ENCODE data around the gene GGA3.

Gene GGA3

GRCh38 chr17:75244133-75244866 lies 17.1 kb downstream of the GGA3 start:
- H3K4me3 ChIP-seq (ENCODE audit: low read depth, low read length), result no peak overlapping the region
- H3K79me2 ChIP-seq (ENCODE audit: control insufficient read depth, insufficient read depth, low read length, unreplicated experiment), result peaks cover 14% of the 10 kb centered on the region
- H3K27ac ChIP-seq (ENCODE audit: low read depth, low read length), result no peak overlapping the region
- peaks cover 12% of the 10 kb centered on the region; the same call in 1 of the 2 replicates for H3K36me3 ChIP-seq (ENCODE audit: insufficient read depth, low read length)
- H3K27me3 ChIP-seq (ENCODE audit: insufficient read depth, low read length), result no peaks in the 10 kb centered on the region
- H2AFZ ChIP-seq (ENCODE audit: low read length, unreplicated experiment), result no peak overlapping the region
- peaks cover 26% of the 10 kb centered on the region for H3K4me1 ChIP-seq (ENCODE audit: control insufficient read depth, insufficient read depth, low read length, unreplicated experiment)

GRCh38 chr17:75242461-75243042 lies 18.9 kb downstream of the GGA3 start:
- H3K27me3 ChIP-seq (ENCODE audit: insufficient read depth, low read length), result no peaks in the 10 kb centered on the region
- H3K4me1 ChIP-seq (ENCODE audit: control insufficient read depth, insufficient read depth, low read length, unreplicated experiment), result peaks cover 26% of the 10 kb centered on the region
- peaks cover 24% of the 10 kb centered on the region; the same call in 1 of the 2 replicates for H3K36me3 ChIP-seq (ENCODE audit: insufficient read depth, low read length)
- H3K79me2 ChIP-seq (ENCODE audit: control insufficient read depth, insufficient read depth, low read length, unreplicated experiment), result peaks cover 5% of the 10 kb centered on the region
- H3K27ac ChIP-seq (ENCODE audit: low read depth, low read length), result peak overlapping the region; percentile 90
- no peak overlapping the region for H2AFZ ChIP-seq (ENCODE audit: low read length, unreplicated experiment)
- no peak overlapping the region for H3K4me3 ChIP-seq (ENCODE audit: low read depth, low read length)

- Histone ChIP-seq H3K4me3 (ENCODE audit: low read depth, low read length) (peak overlapping the region; percentile 32; the same call in 1 of the 2 replicates), H3K27me3 (ENCODE audit: insufficient read depth, low read length) (no peaks in the 10 kb centered on the region), H3K4me1 (ENCODE audit: control insufficient read depth, insufficient read depth, low read length, unreplicated experiment) (peaks cover 26% of the 10 kb centered on the region), H2AFZ (ENCODE audit: low read length, unreplicated experiment) (no peak overlapping the region), H3K36me3 (ENCODE audit: insufficient read depth, low read length) (peaks cover 24% of the 10 kb centered on the region; the same call in 1 of the 2 replicates), H3K27ac (ENCODE audit: low read depth, low read length) (peak overlapping the region; percentile 90), H3K79me2 (ENCODE audit: control insufficient read depth, insufficient read depth, low read length, unreplicated experiment) (peaks cover 3% of the 10 kb centered on the region)
Observed at GRCh38 chr17:75241996-75242460, 19.4 kb downstream of the GGA3 start.

GRCh38 chr17:75241502-75241901 lies 19.9 kb downstream of the GGA3 start:
- Histone ChIP-seq H3K4me3 (ENCODE audit: low read depth, low read length) (peak overlapping the region; percentile 32; the same call in 1 of the 2 replicates), H3K36me3 (ENCODE audit: insufficient read depth, low read length) (peaks cover 24% of the 10 kb centered on the region; the same call in 1 of the 2 replicates), H3K27ac (ENCODE audit: low read depth, low read length) (peak overlapping the region; percentile 90)

GRCh38 chr17:75241143-75241430 lies 20.3 kb downstream of the GGA3 start:
- Histone ChIP-seq H3K27me3 (ENCODE audit: insufficient read depth, low read length) (no peaks in the 10 kb centered on the region), H3K27ac (ENCODE audit: low read depth, low read length) (peak overlapping the region; percentile 90), H3K4me1 (ENCODE audit: control insufficient read depth, insufficient read depth, low read length, unreplicated experiment) (peaks cover 26% of the 10 kb centered on the region), H2AFZ (ENCODE audit: low read length, unreplicated experiment) (no peak overlapping the region), H3K79me2 (ENCODE audit: control insufficient read depth, insufficient read depth, low read length, unreplicated experiment) (no peaks in the 10 kb centered on the region), H3K36me3 (ENCODE audit: insufficient read depth, low read length) (peaks cover 24% of the 10 kb centered on the region; the same call in 1 of the 2 replicates), H3K4me3 (ENCODE audit: low read depth, low read length) (peak overlapping the region; percentile 32; the same call in 1 of the 2 replicates)

More at GRCh38 chr17:75241502-75241901, 19.9 kb downstream of the GGA3 start:
- peaks cover under 1% of the 10 kb centered on the region for H3K79me2 ChIP-seq (ENCODE audit: control insufficient read depth, insufficient read depth, low read length, unreplicated experiment)
- H2AFZ ChIP-seq (ENCODE audit: low read length, unreplicated experiment), result no peak overlapping the region
- H3K27me3 ChIP-seq (ENCODE audit: insufficient read depth, low read length), result no peaks in the 10 kb centered on the region
- H3K4me1 ChIP-seq (ENCODE audit: control insufficient read depth, insufficient read depth, low read length, unreplicated experiment), result peaks cover 26% of the 10 kb centered on the region

GRCh38 chr17:75240394-75241142 lies 20.8 kb downstream of the GGA3 start:
- peak overlapping the region; percentile 90; the same call in 1 of the 2 replicates for H3K27ac ChIP-seq (ENCODE audit: low read depth, low read length)
- H3K27me3 ChIP-seq (ENCODE audit: insufficient read depth, low read length), result no peaks in the 10 kb centered on the region
- H2AFZ ChIP-seq (ENCODE audit: low read length, unreplicated experiment), result no peak overlapping the region
- no peak overlapping the region for H3K4me3 ChIP-seq (ENCODE audit: low read depth, low read length)
- peaks cover 25% of the 10 kb centered on the region; the same call in 1 of the 2 replicates for H3K36me3 ChIP-seq (ENCODE audit: insufficient read depth, low read length)
- no peaks in the 10 kb centered on the region for H3K79me2 ChIP-seq (ENCODE audit: control insufficient read depth, insufficient read depth, low read length, unreplicated experiment)
- H3K4me1 ChIP-seq (ENCODE audit: control insufficient read depth, insufficient read depth, low read length, unreplicated experiment), result peaks cover 26% of the 10 kb centered on the region

GRCh38 chr17:75239778-75240393 lies 21.5 kb downstream of the GGA3 start:
- H3K27ac ChIP-seq (ENCODE audit: low read depth, low read length), result no peak overlapping the region

GRCh38 chr17:75239214-75239613 lies 22.2 kb downstream of the GGA3 start:
- no peak overlapping the region for H3K4me3 ChIP-seq (ENCODE audit: low read depth, low read length)
- no peaks in the 10 kb centered on the region for H3K79me2 ChIP-seq (ENCODE audit: control insufficient read depth, insufficient read depth, low read length, unreplicated experiment)
- no peak overlapping the region for H3K27ac ChIP-seq (ENCODE audit: low read depth, low read length)
- H3K36me3 ChIP-seq (ENCODE audit: insufficient read depth, low read length), result peaks cover 33% of the 10 kb centered on the region; the same call in 1 of the 2 replicates
- H3K27me3 ChIP-seq (ENCODE audit: insufficient read depth, low read length), result no peaks in the 10 kb centered on the region
- H3K4me1 ChIP-seq (ENCODE audit: control insufficient read depth, insufficient read depth, low read length, unreplicated experiment), result peaks cover 26% of the 10 kb centered on the region
- no peak overlapping the region for H2AFZ ChIP-seq (ENCODE audit: low read length, unreplicated experiment)

More at GRCh38 chr17:75239778-75240393, 21.5 kb downstream of the GGA3 start:
- Histone ChIP-seq H3K36me3 (ENCODE audit: insufficient read depth, low read length) (peaks cover 29% of the 10 kb centered on the region; the same call in 1 of the 2 replicates), H3K4me3 (ENCODE audit: low read depth, low read length) (no peak overlapping the region), H3K4me1 (ENCODE audit: control insufficient read depth, insufficient read depth, low read length, unreplicated experiment) (peaks cover 26% of the 10 kb centered on the region), H3K27me3 (ENCODE audit: insufficient read depth, low read length) (no peaks in the 10 kb centered on the region), H3K79me2 (ENCODE audit: control insufficient read depth, insufficient read depth, low read length, unreplicated experiment) (no peaks in the 10 kb centered on the region), H2AFZ (ENCODE audit: low read length, unreplicated experiment) (no peak overlapping the region)

GRCh38 chr17:75238684-75239191 lies 22.7 kb downstream of the GGA3 start:
- Histone ChIP-seq H3K27me3 (ENCODE audit: insufficient read depth, low read length) (no peaks in the 10 kb centered on the region), H2AFZ (ENCODE audit: low read length, unreplicated experiment) (no peak overlapping the region), H3K36me3 (ENCODE audit: insufficient read depth, low read length) (peaks cover 33% of the 10 kb centered on the region; the same call in 1 of the 2 replicates), H3K79me2 (ENCODE audit: control insufficient read depth, insufficient read depth, low read length, unreplicated experiment) (no peaks in the 10 kb centered on the region), H3K4me3 (ENCODE audit: low read depth, low read length) (no peak overlapping the region), H3K4me1 (ENCODE audit: control insufficient read depth, insufficient read depth, low read length, unreplicated experiment) (peaks cover 26% of the 10 kb centered on the region), H3K27ac (ENCODE audit: low read depth, low read length) (no peak overlapping the region)

- no peak overlapping the region for H3K27ac ChIP-seq (ENCODE audit: low read depth, low read length)
- no peak overlapping the region for H3K4me3 ChIP-seq (ENCODE audit: low read depth, low read length)
- H3K4me1 ChIP-seq (ENCODE audit: control insufficient read depth, insufficient read depth, low read length, unreplicated experiment), result peaks cover 26% of the 10 kb centered on the region
- no peak overlapping the region for H2AFZ ChIP-seq (ENCODE audit: low read length, unreplicated experiment)
- no peaks in the 10 kb centered on the region for H3K79me2 ChIP-seq (ENCODE audit: control insufficient read depth, insufficient read depth, low read length, unreplicated experiment)
- H3K36me3 ChIP-seq (ENCODE audit: insufficient read depth, low read length), result peaks cover 30% of the 10 kb centered on the region; the same call in 1 of the 2 replicates
- no peaks in the 10 kb centered on the region for H3K27me3 ChIP-seq (ENCODE audit: insufficient read depth, low read length)
Observed at GRCh38 chr17:75238020-75238580, 23.3 kb downstream of the GGA3 start.

Data from ACC112 (cell line).